H1 (cell line): ENCODE measurements around the gene PIK3CA. TPM values are rescaled to one million over a fixed set of nuclear protein-coding genes. Genes with fewer than 3 reads are reported as not detected.

Experiments
- CTCF ChIA-PET: fragments of 300-600 bp; sonication (Branson Sonifier 250); formaldehyde crosslinking; loops from one replicate; lab custom pipeline; 2021; ENCODE audit not compliant: partially characterized antibody; lab: Charles Lee
- POLR2A ChIA-PET: fragments of 300-600 bp; sonication (Branson Sonifier 250); formaldehyde crosslinking; loops from one replicate; lab custom pipeline; 2021; ENCODE audit warnings: inconsistent platforms; ENCODE audit not compliant: partially characterized antibody; lab: Charles Lee
- DNase-seq, 2 experiments: peaks; one replicate each; pipeline versions ENCODE4 v3.0.0 to v3.0.0-alpha.2; 2010 to 2022; ENCODE audit warnings: low spot score in 2 of 2, low read depth in 1 of 2, mixed read lengths in 1 of 2
- FAIRE-seq: peaks from 2 replicates; lab custom pipeline; 2011; peaks lifted over from hg19 to GRCh38; lab: Jason Lieb, UNC
- H2AFZ ChIP-seq: 2 replicates; pipeline ENCODE4 v1.8.1; 2012; ENCODE audit warnings: low read length, inconsistent platforms
- H2AK5ac ChIP-seq: 2 replicates; pipeline ENCODE4 v1.6.1; 2013; ENCODE audit warnings: low read depth, low read length
- H2BK120ac ChIP-seq: replicated peaks from 2 replicates; pipeline ENCODE3; 2013; ENCODE audit warnings: low read depth, low read length, inconsistent platforms
- H2BK12ac ChIP-seq: 2 replicates; pipeline ENCODE4 v1.6.1; 2013; ENCODE audit warnings: low read depth, low read length
- H2BK15ac ChIP-seq: 2 replicates; pipeline ENCODE4 v1.6.1; 2013; ENCODE audit warnings: low read length
- H2BK20ac ChIP-seq: 2 replicates; pipeline ENCODE4 v1.6.1; 2013; ENCODE audit warnings: low read length
- H2BK5ac ChIP-seq: 2 replicates; pipeline ENCODE4 v1.6.1; 2013; ENCODE audit warnings: low read depth, low read length
- H3K14ac ChIP-seq: 2 replicates; pipeline ENCODE4 v1.6.1; 2013; ENCODE audit warnings: inconsistent platforms; ENCODE audit not compliant: insufficient read length
- H3K18ac ChIP-seq: 2 replicates; pipeline ENCODE4 v1.6.1; 2013; ENCODE audit warnings: low read length; ENCODE audit errors: extremely low read depth
- H3K23ac ChIP-seq: 2 replicates; pipeline ENCODE4 v1.6.1; 2013; ENCODE audit warnings: inconsistent platforms; ENCODE audit not compliant: insufficient read length
- H3K23me2 ChIP-seq: 2 replicates; pipeline ENCODE4 v1.6.1; 2013; ENCODE audit warnings: low read depth, low read length
- H3K27ac ChIP-seq: 2 replicates; pipeline ENCODE4 v1.6.1; 2011; ENCODE audit warnings: low read depth, low read length, inconsistent platforms
- H3K27me3 ChIP-seq, 4 experiments: replicated peaks in 1 of 4; 1 replicate in 1 of 4; 2 replicates in 3 of 4; pipeline versions ENCODE4 v1.6.1 to v1.8.1; 2011 to 2013; ENCODE audit warnings: low read length in 3 of 4, mild to moderate bottlenecking in 3 of 4, inconsistent platforms in 2 of 4, mixed read lengths in 2 of 4, moderate library complexity in 1 of 4; ENCODE audit not compliant: control insufficient read depth in 3 of 4, insufficient read depth in 3 of 4; ENCODE audit errors: extremely low read depth in 1 of 4
- H3K36me3 ChIP-seq, 4 experiments: 2 replicates each; pipeline versions ENCODE4 v1.6.1 to v1.8.1; 2011 to 2013; ENCODE audit warnings: mild to moderate bottlenecking in 4 of 4, low read length in 3 of 4, moderate library complexity in 2 of 4, control low read depth in 1 of 4, inconsistent platforms in 1 of 4; ENCODE audit not compliant: insufficient read depth in 4 of 4, control insufficient read depth in 2 of 4
- H3K4ac ChIP-seq: replicated peaks from 2 replicates; pipeline ENCODE3; 2013; ENCODE audit warnings: low read length, low read depth, mixed read lengths, inconsistent platforms; ENCODE audit not compliant: insufficient read length
- H3K4me1 ChIP-seq, 4 experiments: replicated peaks in 1 of 4; 1 replicate in 1 of 4; 2 replicates in 3 of 4; pipeline versions ENCODE4 v1.6.1 to v1.8.1; 2011 to 2013; ENCODE audit warnings: low read length in 3 of 4, inconsistent platforms in 2 of 4, mixed read lengths in 1 of 4; ENCODE audit not compliant: insufficient read depth in 4 of 4, control insufficient read depth in 3 of 4
- H3K4me2 ChIP-seq, 2 experiments: 2 replicates each; pipeline versions ENCODE4 v1.6.1 to v1.8.1; 2011 to 2013; ENCODE audit warnings: low read depth in 2 of 2, low read length in 2 of 2, control low read depth in 1 of 2, inconsistent platforms in 1 of 2, mild to moderate bottlenecking in 1 of 2; ENCODE audit not compliant: insufficient read depth in 1 of 2
- H3K4me3 ChIP-seq, 4 experiments: fragments of 200-600, 300-600 bp in 1 of 4; sonication (generic), shearing (Covaris generic), sonication (Bioruptor Twin) in 1 of 4; 2 replicates each; pipeline versions ENCODE4 v1.5.1 to v1.8.1; 2011 to 2016; ENCODE audit warnings: low read length in 4 of 4, low read depth in 3 of 4, control low read depth in 2 of 4, inconsistent platforms in 2 of 4, mild to moderate bottlenecking in 2 of 4, mixed read lengths in 1 of 4, moderate library complexity in 1 of 4; ENCODE audit not compliant: insufficient read depth in 2 of 4; ENCODE audit errors: extremely low read depth in 1 of 4
- H3K56ac ChIP-seq: replicated peaks from 2 replicates; pipeline ENCODE3; 2013; ENCODE audit warnings: low read depth, mild to moderate bottlenecking, mixed read lengths, low read length, inconsistent platforms; ENCODE audit not compliant: insufficient read length
- H3K79me1 ChIP-seq: 2 replicates; pipeline ENCODE4 v1.6.1; 2013; ENCODE audit warnings: low read depth, low read length, control low read depth
- H3K79me2 ChIP-seq, 2 experiments: 2 replicates each; pipeline versions ENCODE4 v1.6.1 to v1.8.1; 2012 to 2013; ENCODE audit warnings: low read length in 2 of 2, mild to moderate bottlenecking in 2 of 2, inconsistent platforms in 1 of 2; ENCODE audit not compliant: insufficient read depth in 2 of 2, control insufficient read depth in 1 of 2
- H3K9ac ChIP-seq, 4 experiments: replicated peaks in 1 of 4; 1 replicate in 1 of 4; 2 replicates in 3 of 4; pipeline versions ENCODE4 v1.6.1 to v1.8.1; 2011 to 2013; ENCODE audit warnings: low read depth in 3 of 4, low read length in 3 of 4, control low read depth in 2 of 4, mild to moderate bottlenecking in 2 of 4, moderate library complexity in 2 of 4, inconsistent platforms in 1 of 4; ENCODE audit errors: extremely low read depth in 1 of 4
- H3K9me3 ChIP-seq, 2 experiments: 2 replicates each; pipeline versions ENCODE4 v1.6.1 to v1.8.1; 2012 to 2013; ENCODE audit warnings: mild to moderate bottlenecking in 2 of 2, moderate library complexity in 2 of 2, control low read depth in 1 of 2, inconsistent platforms in 1 of 2, low read depth in 1 of 2, low read length in 1 of 2, mixed read lengths in 1 of 2; ENCODE audit not compliant: insufficient read depth in 2 of 2
- H4K20me1 ChIP-seq, 2 experiments: replicated peaks in 1 of 2; 2 replicates each; pipeline versions ENCODE3 to v1.8.1; 2011 to 2013; ENCODE audit warnings: inconsistent platforms in 2 of 2, low read length in 2 of 2, mild to moderate bottlenecking in 1 of 2; ENCODE audit not compliant: insufficient read depth in 2 of 2, control insufficient read depth in 1 of 2
- H4K5ac ChIP-seq: 2 replicates; pipeline ENCODE4 v1.6.1; 2013; ENCODE audit warnings: low read length, low read depth, mixed read lengths, inconsistent platforms; ENCODE audit not compliant: insufficient read length
- H4K8ac ChIP-seq: 2 replicates; pipeline ENCODE4 v1.8.0; 2013; ENCODE audit warnings: mild to moderate bottlenecking, moderate library complexity, low read length, inconsistent platforms; ENCODE audit not compliant: insufficient read depth; ENCODE audit errors: extremely low read depth
- H4K91ac ChIP-seq: replicated peaks from 2 replicates; pipeline ENCODE3; 2013; ENCODE audit warnings: low read length, mixed read lengths, inconsistent platforms; ENCODE audit not compliant: insufficient read length
- BACH1 ChIP-seq: IDR thresholded peaks from 2 replicates; pipeline ENCODE4 v1.6.1; 2012; ENCODE audit warnings: low read length, improper control_type of control experiment
- CTBP2 ChIP-seq: IDR thresholded peaks from 2 replicates; pipeline ENCODE4 v1.7.0; 2011; ENCODE audit warnings: borderline replicate concordance, mild to moderate bottlenecking, moderate library complexity, mixed read lengths, low read length; ENCODE audit not compliant: insufficient read depth, insufficient read length
- CTCF ChIP-seq, 3 experiments: IDR thresholded peaks; 1 replicate in 2 of 3; 2 replicates in 1 of 3; pipeline versions ENCODE4 v1.5.1 to v1.6.1; 2011; ENCODE audit warnings: low read length in 3 of 3, mild to moderate bottlenecking in 3 of 3, inconsistent platforms in 2 of 3, low read depth in 1 of 3, moderate library complexity in 1 of 3; ENCODE audit not compliant: insufficient read depth in 1 of 3; ENCODE audit errors: control extremely low read depth in 1 of 3
- FOSL1 ChIP-seq: IDR thresholded peaks from 2 replicates; pipeline ENCODE4 v1.6.1; 2011; ENCODE audit warnings: mild to moderate bottlenecking, low read depth, low read length, moderate library complexity; ENCODE audit not compliant: insufficient read depth
- MAX ChIP-seq: IDR thresholded peaks from 2 replicates; pipeline ENCODE4 v1.6.1; 2012; ENCODE audit warnings: inconsistent platforms
- NRF1 ChIP-seq: IDR thresholded peaks from 2 replicates; pipeline ENCODE4 v1.6.1; 2011; ENCODE audit warnings: mild to moderate bottlenecking, low read depth, low read length, improper control_type of control experiment
- POLR2A ChIP-seq, 2 experiments: IDR thresholded peaks; 1 replicate in 1 of 2; 2 replicates in 1 of 2; pipeline ENCODE4 v1.6.1; 2011; ENCODE audit warnings: low read depth in 2 of 2, low read length in 2 of 2, mild to moderate bottlenecking in 2 of 2; ENCODE audit errors: control extremely low read depth in 1 of 2
- RNF2 ChIP-seq: fragments of 200-900, 300-1000 bp; sonication (generic); IDR thresholded peaks from 2 replicates; pipeline ENCODE4 v1.7.1; 2016; ENCODE audit warnings: borderline replicate concordance, low read depth, mild to moderate bottlenecking, antibody characterized with exemption, low read length; ENCODE audit not compliant: poor library complexity, severe bottlenecking; ENCODE audit errors: missing control alignments
- SP2 ChIP-seq: IDR thresholded peaks from 2 replicates; pipeline ENCODE4 v1.6.1; 2012; ENCODE audit warnings: mild to moderate bottlenecking, low read length, inconsistent platforms
- TAF7 ChIP-seq: optimal IDR thresholded peaks from 2 replicates; pipeline ENCODE3; 2011; ENCODE audit warnings: low read depth, mild to moderate bottlenecking, inconsistent platforms, low read length, moderate library complexity, borderline replicate concordance
- TEAD4 ChIP-seq: IDR thresholded peaks from 2 replicates; pipeline ENCODE4 v1.6.1; 2012; ENCODE audit warnings: low read depth, low read length, inconsistent platforms, mixed read lengths
- WGBS, 2 experiments: shearing (Covaris generic) in 1 of 2; methylation state at CpG; one replicate each; pipeline versions ENCODE4 v1.1.6 to v1.1.7; 2013 to 2015; ENCODE audit warnings: low lambda C conversion rate in 2 of 2, mixed read lengths in 2 of 2, inconsistent platforms in 1 of 2, low coverage in 1 of 2, missing lambda C conversion rate in 1 of 2; ENCODE audit not compliant: insufficient replicate concordance in 2 of 2, insufficient coverage in 1 of 2, insufficient read length in 1 of 2; ENCODE audit errors: extremely low coverage in 1 of 2, missing lambda C conversion rate in 1 of 2; 5-methylcytosine and 5-hydroxymethylcytosine counted together
- polyA plus RNA-seq, 7 experiments: library from polyadenylated mRNA; depleted of rRNA in 3 of 7; stranded (reverse) in 5 of 7; unstranded in 2 of 7; fragments of >200 nt in 5 of 7; fragments of 200-250 nt in 2 of 7; gene quantifications; 1 replicate in 5 of 7; 2 replicates in 1 of 7; 4 replicates in 1 of 7; pipeline versions ENCODE4 v1.2.1 to v1.2.3, GENCODE V29; 2011 to 2013; ENCODE audit warnings: missing spikeins in 2 of 7, mixed read lengths in 2 of 7
- total RNA-seq: library from RNA; stranded (reverse); fragmentation: NEBNext Ultra II Directional; extraction: Animal tissue kit (Norgen Biotek cat#: 25700); gene quantifications from 2 replicates; pipeline ENCODE4 v1.2.1, GENCODE V29; 2021

Gene PIK3CA
- total and polyA plus RNA-seq, 2 of the 8 experiments (the other 6 are each of a cell fraction or from before 2014, with no cell fraction given), result 1.6 to 11.3 TPM

- no peak for DNase-seq
- TF ChIP-seq CTCF (IDR thresholded peaks at IDR 0.05; ENCODE audit: control extremely low read depth in 1 of 3, insufficient read depth in 1 of 3, low read depth in 1 of 3, low read length in 3 of 3) (no peak), MAX (no peak), TAF7 (no peak), SP2 (no peak), CTBP2 (no peak), POLR2A (IDR thresholded peaks at IDR 0.05; ENCODE audit: control extremely low read depth in 1 of 2, low read depth in 2 of 2, low read length in 2 of 2) (no peak), RNF2 (no peak), TEAD4 (no peak), BACH1 (no peak), NRF1 (no peak), FOSL1 (no peak)
Measured at GRCh38 chr3:179174316-179174715, 26.2 kb downstream of the PIK3CA start.

More at GRCh38 chr3:179174316-179174715, 26.2 kb downstream of the PIK3CA start:
- Histone ChIP-seq H3K79me1 (no peaks in the 10 kb centered on the region), H3K14ac (no peak overlapping the region), H2BK20ac (no peak overlapping the region), H3K4me3 (no peak overlapping the region), H4K20me1 (no peaks in the 10 kb centered on the region), H3K27ac (no peak overlapping the region), H3K4me1 (peaks cover 0 to 5% (median 2%) of the 10 kb centered on the region in 4 experiments; a peak in 2 of 7 replicates), H2BK120ac (no peak overlapping the region), H3K18ac (no peak overlapping the region), H2BK12ac (no peak overlapping the region), H3K4ac (no peak overlapping the region), H3K27me3 (no peaks in the 10 kb centered on the region), H3K56ac (no peak overlapping the region), H4K8ac (no peak overlapping the region), H2AFZ (no peak overlapping the region), H3K23me2 (no peaks in the 10 kb centered on the region), H3K9ac (no peak overlapping the region), H2BK15ac (no peak overlapping the region), H3K79me2 (peaks cover 0 to 33% of the 10 kb centered on the region in 2 experiments; a peak in 2 of 4 replicates), H3K9me3 (no peaks in the 10 kb centered on the region), H4K5ac (no peak overlapping the region), H2BK5ac (no peak overlapping the region), H3K23ac (no peak overlapping the region), H4K91ac (no peak overlapping the region), H2AK5ac (no peak overlapping the region), H3K4me2 (no peak overlapping the region), H3K36me3 (no peaks in the 10 kb centered on the region)
- CTCF ChIA-PET, result interaction anchor here (0.7 to 1.0 kb wide), 2 partner anchors 25 to 27 kb away, joined by 3 read pairs; no protein-coding TSS in a partner anchor
- WGBS, 2 experiments, result 89% methylated on average over 3 of the region's 3 CpGs; no CpG with 5 or more reads in 1 of the 2 experiments
- POLR2A ChIA-PET, result interaction anchor here (1.2 kb wide), 1 partner anchor 25 kb away, joined by 3 read pairs; no protein-coding TSS in a partner anchor
- no peak for FAIRE-seq
